Uterus (tissue), 2 donors: ENCODE data around the gene COPS9.

Source experiments
- POLR2A ChIP-seq, 2 donors: fragments of 450-650 bp; IDR thresholded peaks; one replicate each; pipeline ENCODE4 v1.6.1; 2016; ENCODE audit warnings: antibody characterized with exemption in 2 of 2, mild to moderate bottlenecking in 1 of 2, moderate library complexity in 1 of 2
- TF ChIP-seq, protein P1 (sequence below), 4 experiments: fragments of 200-600 bp in 2 of 4; fragments of 450-650 bp in 2 of 4; sonication (generic) in 2 of 4; IDR thresholded peaks; one replicate each; pipeline ENCODE4 v1.5.1; 2016 to 2019; ENCODE audit warnings: antibody characterized with exemption in 4 of 4, mild to moderate bottlenecking in 2 of 4, moderate library complexity in 1 of 4

DNA sequence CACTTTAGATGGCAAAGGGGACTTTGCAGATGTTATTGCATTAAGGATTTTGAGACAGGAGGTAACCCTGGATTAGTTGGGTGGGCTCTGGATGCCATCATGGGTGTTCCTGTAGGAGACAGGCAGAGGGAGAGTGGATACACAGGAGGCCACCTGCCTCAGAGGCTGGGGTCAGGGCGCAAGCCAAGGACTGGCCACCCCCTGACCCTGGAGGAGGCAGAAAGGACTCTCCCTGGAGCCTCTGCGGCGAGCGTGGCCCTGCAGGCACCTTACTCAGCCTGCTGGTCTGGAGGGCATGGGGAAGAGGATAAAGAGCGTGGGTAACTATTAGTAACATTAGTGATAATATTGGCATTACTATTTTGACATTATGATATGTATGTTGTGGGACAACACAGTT is 25.9 kb upstream of the COPS9 start:
- TF ChIP-seq, protein P1, sequence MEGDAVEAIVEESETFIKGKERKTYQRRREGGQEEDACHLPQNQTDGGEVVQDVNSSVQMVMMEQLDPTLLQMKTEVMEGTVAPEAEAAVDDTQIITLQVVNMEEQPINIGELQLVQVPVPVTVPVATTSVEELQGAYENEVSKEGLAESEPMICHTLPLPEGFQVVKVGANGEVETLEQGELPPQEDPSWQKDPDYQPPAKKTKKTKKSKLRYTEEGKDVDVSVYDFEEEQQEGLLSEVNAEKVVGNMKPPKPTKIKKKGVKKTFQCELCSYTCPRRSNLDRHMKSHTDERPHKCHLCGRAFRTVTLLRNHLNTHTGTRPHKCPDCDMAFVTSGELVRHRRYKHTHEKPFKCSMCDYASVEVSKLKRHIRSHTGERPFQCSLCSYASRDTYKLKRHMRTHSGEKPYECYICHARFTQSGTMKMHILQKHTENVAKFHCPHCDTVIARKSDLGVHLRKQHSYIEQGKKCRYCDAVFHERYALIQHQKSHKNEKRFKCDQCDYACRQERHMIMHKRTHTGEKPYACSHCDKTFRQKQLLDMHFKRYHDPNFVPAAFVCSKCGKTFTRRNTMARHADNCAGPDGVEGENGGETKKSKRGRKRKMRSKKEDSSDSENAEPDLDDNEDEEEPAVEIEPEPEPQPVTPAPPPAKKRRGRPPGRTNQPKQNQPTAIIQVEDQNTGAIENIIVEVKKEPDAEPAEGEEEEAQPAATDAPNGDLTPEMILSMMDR (IDR thresholded peaks at IDR 0.05): no peak
- TF ChIP-seq POLR2A (IDR thresholded peaks at IDR 0.05): no peak
